HG03469 (cell line): Measurements from ENCODE around the gene UMPS.

Experiments used
- ATAC-seq: cut with Tn5 transposase; IDR thresholded peaks from one replicate; pipeline ENCODE4 v1.9.1; 2021; ENCODE audit warnings: mild to moderate bottlenecking, moderate library complexity, moderate number of reproducible peaks; ENCODE audit not compliant: unreplicated experiment

UMPS gene

GRCh38 chr3:124761935-124762660 is 31.8 kb downstream of the UMPS start:
- ATAC-seq, result no peak

- no peak for ATAC-seq
These were observed 32.4 kb downstream of the UMPS start for GRCh38 chr3:124762661-124763011.

- no peak for ATAC-seq
These were observed 33.0 kb downstream of the UMPS start for GRCh38 chr3:124763206-124763605.

GRCh38 chr3:124763644-124764358 is 33.5 kb downstream of the UMPS start:
- ATAC-seq, result no peak

GRCh38 chr3:124764746-124765145 is 34.5 kb downstream of the UMPS start:
- ATAC-seq, result no peak

GRCh38 chr3:124765197-124765840 is 35.1 kb downstream of the UMPS start:
- ATAC-seq, result no peak

GRCh38 chr3:124766113-124767095 is 36.2 kb downstream of the UMPS start:
- ATAC-seq, result no peak

GRCh38 chr3:124767264-124767663 is 37.0 kb downstream of the UMPS start:
- no peak for ATAC-seq

- ATAC-seq, result no peak
These were observed 37.4 kb downstream of the UMPS start for GRCh38 chr3:124767691-124768090.

GRCh38 chr3:124768812-124769211 is 38.6 kb downstream of the UMPS start:
- no peak for ATAC-seq

- ATAC-seq, result no peak
These were observed 39.2 kb downstream of the UMPS start for GRCh38 chr3:124769462-124769861.

GRCh38 chr3:124770336-124771082 is 40.3 kb downstream of the UMPS start:
- ATAC-seq, result no peak

- no peak for ATAC-seq
These were observed 40.8 kb downstream of the UMPS start for GRCh38 chr3:124771083-124771445.

GRCh38 chr3:124772081-124772831 is 42.0 kb downstream of the UMPS start:
- ATAC-seq, result no peak

GRCh38 chr3:124773351-124774326 is 43.4 kb downstream of the UMPS start:
- no peak for ATAC-seq

GRCh38 chr3:124774327-124774718 is 44.1 kb downstream of the UMPS start:
- ATAC-seq, result no peak

- no peak for ATAC-seq
These were observed 44.7 kb downstream of the UMPS start for GRCh38 chr3:124774841-124775402.

- no peak for ATAC-seq
These were observed 45.6 kb downstream of the UMPS start for GRCh38 chr3:124775877-124776276.
